DOHH2 (cell line): ENCODE data around the gene PBRM1.
A peak's percentile ranks its signal among the peaks of the same experiment; 100 is the strongest.

ENCODE experiments used
- H3F3A ChIP-seq: fragments of 200-600 bp; sonication (generic), shearing (Covaris generic); 2 replicates; pipeline ENCODE4 v1.6.0; 2016; ENCODE audit warnings: antibody characterized with exemption, mild to moderate bottlenecking; ENCODE audit not compliant: control insufficient read depth, insufficient read depth
- H3K27ac ChIP-seq: fragments of 200-600 bp; sonication (generic); 2 replicates; pipeline ENCODE4 v1.5.1; 2014; ENCODE audit warnings: low read depth, mild to moderate bottlenecking, low read length, moderate library complexity
- H3K27me3 ChIP-seq: fragments of 200-600 bp; sonication (generic); 2 replicates; pipeline ENCODE4 v1.6.1; 2014; ENCODE audit warnings: mild to moderate bottlenecking, low read length, mixed read lengths; ENCODE audit not compliant: control insufficient read depth
- H3K36me3 ChIP-seq: fragments of 200-600 bp; sonication (generic); 2 replicates; pipeline ENCODE4 v1.6.1; 2014; ENCODE audit warnings: mild to moderate bottlenecking, low read length, moderate library complexity, mixed read lengths; ENCODE audit not compliant: control insufficient read depth
- H3K4me1 ChIP-seq: fragments of 200-600 bp; sonication (generic); 2 replicates; pipeline ENCODE4 v1.6.1; 2014; ENCODE audit warnings: mild to moderate bottlenecking, low read length, mixed read lengths; ENCODE audit not compliant: control insufficient read depth
- H3K4me2 ChIP-seq: fragments of 200-600 bp; sonication (generic); 2 replicates; pipeline ENCODE4 v1.6.0; 2014; ENCODE audit warnings: mild to moderate bottlenecking, low read length, moderate library complexity
- H3K4me3 ChIP-seq: fragments of 200-600 bp; sonication (generic); 2 replicates; pipeline ENCODE4 v1.5.1; 2014; ENCODE audit warnings: mild to moderate bottlenecking, low read length, mixed read lengths
- H3K79me2 ChIP-seq: fragments of 200-600 bp; sonication (generic); 2 replicates; pipeline ENCODE4 v1.6.1; 2014; ENCODE audit warnings: mild to moderate bottlenecking, low read length, mixed read lengths; ENCODE audit not compliant: control insufficient read depth
- H3K9me2 ChIP-seq: fragments of 200-600 bp; sonication (generic); replicated peaks from 2 replicates; pipeline ENCODE4 v1.6.1; 2014; ENCODE audit warnings: mild to moderate bottlenecking, low read length, mixed read lengths; ENCODE audit not compliant: control insufficient read depth
- H3K9me3 ChIP-seq: fragments of 200-600 bp; sonication (generic); 2 replicates; pipeline ENCODE4 v1.6.1; 2014; ENCODE audit warnings: antibody characterized with exemption, low read length, mixed read lengths; ENCODE audit not compliant: control insufficient read depth, insufficient read depth
- H4K20me1 ChIP-seq: fragments of 200-600 bp; sonication (generic); 2 replicates; pipeline ENCODE4 v1.6.0; 2014; ENCODE audit warnings: low read depth, mild to moderate bottlenecking, antibody characterized with exemption, low read length, moderate library complexity; ENCODE audit not compliant: control insufficient read depth, insufficient read depth
- CTCF ChIP-seq: fragments of 200-600 bp; sonication (generic); IDR thresholded peaks from one replicate; pipeline ENCODE4 v1.5.1; 2014; ENCODE audit warnings: antibody characterized with exemption, mild to moderate bottlenecking, low read depth, low read length; ENCODE audit not compliant: poor library complexity, severe bottlenecking
- EZH2phosphoT487 ChIP-seq: fragments of 200-600 bp; sonication (generic); IDR thresholded peaks from 2 replicates; pipeline ENCODE4 v1.6.1; 2017; ENCODE audit warnings: borderline replicate concordance, mild to moderate bottlenecking, antibody characterized with exemption, low read length, moderate library complexity, mixed read lengths

Gene PBRM1

GRCh38 chr3:52722491-52722890 lies 36.8 kb upstream of the PBRM1 start:
- Histone ChIP-seq H3K4me2 (no peak overlapping the region), H3K27ac (no peak overlapping the region)
- TF ChIP-seq EZH2phosphoT487 (no peak), CTCF (no peak)

GRCh38 chr3:52721730-52722008 lies 36.0 kb upstream of the PBRM1 start:
- TF ChIP-seq EZH2phosphoT487 (no peak), CTCF (no peak)
- no peak overlapping the region for H3K27ac ChIP-seq
- no peak overlapping the region for H3K4me3 ChIP-seq
- no peaks in the 10 kb centered on the region for H3K79me2 ChIP-seq
- H3K9me3 ChIP-seq = no peaks in the 10 kb centered on the region
- peaks cover 17% of the 10 kb centered on the region for H3F3A ChIP-seq
- no peaks in the 10 kb centered on the region for H3K9me2 ChIP-seq
- H3K4me1 ChIP-seq = peaks cover 36% of the 10 kb centered on the region
- H3K4me2 ChIP-seq = peak overlapping the region; percentile 63; the same call in 1 of the 2 replicates
- 0 out of 2 replicates have a peak, but pooled peaks cover 3% of the 10 kb centered on the region for H4K20me1 ChIP-seq
- no peaks in the 10 kb centered on the region for H3K27me3 ChIP-seq
- H3K36me3 ChIP-seq = peaks cover 7% of the 10 kb centered on the region

More at GRCh38 chr3:52722491-52722890, 36.8 kb upstream of the PBRM1 start:
- no peaks in the 10 kb centered on the region for H3K9me2 ChIP-seq
- 0 out of 2 replicates have a peak, but pooled peaks cover 3% of the 10 kb centered on the region for H4K20me1 ChIP-seq
- H3K36me3 ChIP-seq = peaks cover 7% of the 10 kb centered on the region
- no peaks in the 10 kb centered on the region for H3K79me2 ChIP-seq
- no peak overlapping the region for H3K4me3 ChIP-seq
- no peaks in the 10 kb centered on the region for H3K27me3 ChIP-seq
- H3K4me1 ChIP-seq = peaks cover 36% of the 10 kb centered on the region
- H3F3A ChIP-seq = peaks cover 17% of the 10 kb centered on the region
- H3K9me3 ChIP-seq = no peaks in the 10 kb centered on the region

GRCh38 chr3:52721002-52721729 lies 35.5 kb upstream of the PBRM1 start:
- H3K9me3 ChIP-seq = no peaks in the 10 kb centered on the region
- no peaks in the 10 kb centered on the region for H3K27me3 ChIP-seq
- 0 out of 2 replicates have a peak, but pooled peaks cover 3% of the 10 kb centered on the region for H4K20me1 ChIP-seq
- peak overlapping the region; percentile 25 for H3K27ac ChIP-seq
- TF ChIP-seq EZH2phosphoT487 (no peak), CTCF (no peak)
- H3K9me2 ChIP-seq = no peaks in the 10 kb centered on the region
- peaks cover 7% of the 10 kb centered on the region for H3K36me3 ChIP-seq
- peak overlapping the region; percentile 45 for H3K4me3 ChIP-seq
- peaks cover 17% of the 10 kb centered on the region for H3F3A ChIP-seq
- no peaks in the 10 kb centered on the region for H3K79me2 ChIP-seq
- H3K4me1 ChIP-seq = peaks cover 36% of the 10 kb centered on the region
- peak overlapping the region; percentile 63 for H3K4me2 ChIP-seq
